Mucosa of stomach (tissue), 1 donor: Measurements from ENCODE around the gene MSL3B.

Experiments
- H3K27me3 ChIP-seq: one replicate; pipeline ENCODE4 v1.7.0; 2013; ENCODE audit warnings: mild to moderate bottlenecking, low read length; ENCODE audit not compliant: control insufficient read depth, insufficient read depth
- H3K36me3 ChIP-seq: one replicate; pipeline ENCODE4 v1.7.0; 2013; ENCODE audit warnings: low read length; ENCODE audit not compliant: control insufficient read depth, insufficient read depth
- H3K4me1 ChIP-seq: one replicate; pipeline ENCODE4 v1.7.0; 2013; ENCODE audit warnings: mild to moderate bottlenecking, low read length; ENCODE audit not compliant: control insufficient read depth, insufficient read depth
- H3K4me3 ChIP-seq: one replicate; pipeline ENCODE4 v1.7.0; 2013; ENCODE audit warnings: low read length
- H3K9ac ChIP-seq: one replicate; pipeline ENCODE4 v1.7.0; 2013; ENCODE audit warnings: mild to moderate bottlenecking, low read length, moderate library complexity
- H3K9me3 ChIP-seq: one replicate; pipeline ENCODE4 v1.7.0; 2013; ENCODE audit warnings: mild to moderate bottlenecking, low read length, moderate library complexity; ENCODE audit not compliant: control insufficient read depth
- donor health status: Pancreatic carcinoma.

MSL3B gene

GRCh38 chr2:233839447-233839820 is 28.8 kb downstream of the MSL3B start:
- no peaks in the 10 kb centered on the region for H3K36me3 ChIP-seq
- no peak overlapping the region for H3K4me3 ChIP-seq
- H3K9ac ChIP-seq = no peak overlapping the region
- H3K4me1 ChIP-seq = no peaks in the 10 kb centered on the region
- H3K9me3 ChIP-seq = no peaks in the 10 kb centered on the region
- H3K27me3 ChIP-seq = no peaks in the 10 kb centered on the region

GRCh38 chr2:233838726-233839446 is 29.3 kb downstream of the MSL3B start:
- H3K27me3 ChIP-seq = no peaks in the 10 kb centered on the region
- H3K36me3 ChIP-seq = no peaks in the 10 kb centered on the region
- no peaks in the 10 kb centered on the region for H3K9me3 ChIP-seq
- no peaks in the 10 kb centered on the region for H3K4me1 ChIP-seq
- H3K4me3 ChIP-seq = no peak overlapping the region
- H3K9ac ChIP-seq = no peak overlapping the region

GRCh38 chr2:233838251-233838650 is 29.9 kb downstream of the MSL3B start:
- no peaks in the 10 kb centered on the region for H3K36me3 ChIP-seq
- H3K4me3 ChIP-seq = no peak overlapping the region
- no peaks in the 10 kb centered on the region for H3K27me3 ChIP-seq
- H3K9me3 ChIP-seq = no peaks in the 10 kb centered on the region
- no peak overlapping the region for H3K9ac ChIP-seq
- H3K4me1 ChIP-seq = no peaks in the 10 kb centered on the region

GRCh38 chr2:233837694-233838229 is 30.4 kb downstream of the MSL3B start:
- no peaks in the 10 kb centered on the region for H3K4me1 ChIP-seq
- no peak overlapping the region for H3K4me3 ChIP-seq
- H3K9me3 ChIP-seq = no peaks in the 10 kb centered on the region
- no peaks in the 10 kb centered on the region for H3K27me3 ChIP-seq
- no peak overlapping the region for H3K9ac ChIP-seq
- H3K36me3 ChIP-seq = no peaks in the 10 kb centered on the region

- H3K36me3 ChIP-seq = no peaks in the 10 kb centered on the region
- no peaks in the 10 kb centered on the region for H3K9me3 ChIP-seq
- H3K4me1 ChIP-seq = no peaks in the 10 kb centered on the region
- H3K4me3 ChIP-seq = no peak overlapping the region
- no peaks in the 10 kb centered on the region for H3K27me3 ChIP-seq
- no peak overlapping the region for H3K9ac ChIP-seq
Observed at GRCh38 chr2:233836359-233836758, 31.8 kb downstream of the MSL3B start.

GRCh38 chr2:233835230-233836186 is 32.7 kb downstream of the MSL3B start:
- H3K27me3 ChIP-seq = no peaks in the 10 kb centered on the region
- no peaks in the 10 kb centered on the region for H3K4me1 ChIP-seq
- H3K36me3 ChIP-seq = no peaks in the 10 kb centered on the region
- H3K9me3 ChIP-seq = no peaks in the 10 kb centered on the region
- H3K9ac ChIP-seq = no peak overlapping the region
- H3K4me3 ChIP-seq = no peak overlapping the region

GRCh38 chr2:233833345-233833744 is 34.8 kb downstream of the MSL3B start:
- Histone ChIP-seq H3K36me3 (no peaks in the 10 kb centered on the region), H3K27me3 (no peaks in the 10 kb centered on the region), H3K9ac (no peak overlapping the region), H3K4me1 (no peaks in the 10 kb centered on the region), H3K9me3 (no peaks in the 10 kb centered on the region), H3K4me3 (no peak overlapping the region)

GRCh38 chr2:233832869-233833311 is 35.3 kb downstream of the MSL3B start:
- no peaks in the 10 kb centered on the region for H3K4me1 ChIP-seq
- no peak overlapping the region for H3K9ac ChIP-seq
- no peak overlapping the region for H3K4me3 ChIP-seq
- H3K9me3 ChIP-seq = no peaks in the 10 kb centered on the region
- H3K27me3 ChIP-seq = no peaks in the 10 kb centered on the region
- no peaks in the 10 kb centered on the region for H3K36me3 ChIP-seq

- Histone ChIP-seq H3K4me3 (no peak overlapping the region), H3K9ac (no peak overlapping the region), H3K9me3 (no peaks in the 10 kb centered on the region), H3K27me3 (no peaks in the 10 kb centered on the region), H3K36me3 (no peaks in the 10 kb centered on the region), H3K4me1 (no peaks in the 10 kb centered on the region)
Observed at GRCh38 chr2:233832414-233832813, 35.8 kb downstream of the MSL3B start.

- H3K4me1 ChIP-seq = no peaks in the 10 kb centered on the region
- no peak overlapping the region for H3K4me3 ChIP-seq
- no peaks in the 10 kb centered on the region for H3K9me3 ChIP-seq
- H3K27me3 ChIP-seq = no peaks in the 10 kb centered on the region
- H3K9ac ChIP-seq = no peak overlapping the region
- no peaks in the 10 kb centered on the region for H3K36me3 ChIP-seq
Observed at GRCh38 chr2:233831861-233832260, 36.3 kb downstream of the MSL3B start.

- H3K36me3 ChIP-seq = no peaks in the 10 kb centered on the region
- no peaks in the 10 kb centered on the region for H3K4me1 ChIP-seq
- H3K9me3 ChIP-seq = no peaks in the 10 kb centered on the region
- no peak overlapping the region for H3K9ac ChIP-seq
- H3K4me3 ChIP-seq = no peak overlapping the region
- no peaks in the 10 kb centered on the region for H3K27me3 ChIP-seq
Observed at GRCh38 chr2:233831011-233831721, 37.0 kb downstream of the MSL3B start.
